Stimulated activated CD8-positive, alpha-beta memory T cell treated with anti-CD3 and anti-CD28 coated beads, Interleukin-4, amount 100 ng/mL, for 48 hours (primary cell): ENCODE data around the gene FAM229B.

ENCODE experiments used
- DNase-seq: peaks from one replicate; pipeline ENCODE4 v3.0.0-alpha.2; 2020

Gene FAM229B

DNA sequence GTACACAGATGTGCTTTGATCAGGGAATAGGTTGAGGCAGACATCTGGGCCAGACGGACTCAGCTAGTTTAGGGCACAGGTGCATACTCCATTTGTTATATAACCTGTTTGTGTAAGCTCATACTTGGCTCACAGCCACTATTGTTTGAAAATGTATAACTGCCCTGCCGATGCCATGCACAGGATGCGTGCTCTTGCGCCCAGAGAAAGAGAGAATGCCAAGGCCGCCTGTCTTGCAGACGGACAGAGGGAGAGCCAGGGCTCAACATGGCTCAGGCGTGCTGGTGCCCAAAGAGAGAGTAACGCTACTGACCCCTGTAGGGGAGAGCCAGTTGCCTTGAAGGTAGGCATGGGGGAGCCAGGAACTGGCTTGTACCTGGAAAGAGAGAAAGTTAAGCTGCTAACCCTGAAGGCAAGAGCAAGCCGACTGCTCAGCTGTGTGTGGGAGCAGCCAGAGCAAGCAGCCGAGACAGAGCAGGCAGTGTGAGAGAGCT is 57.7 kb downstream of the FAM229B start:
- no peak for DNase-seq

DNA sequence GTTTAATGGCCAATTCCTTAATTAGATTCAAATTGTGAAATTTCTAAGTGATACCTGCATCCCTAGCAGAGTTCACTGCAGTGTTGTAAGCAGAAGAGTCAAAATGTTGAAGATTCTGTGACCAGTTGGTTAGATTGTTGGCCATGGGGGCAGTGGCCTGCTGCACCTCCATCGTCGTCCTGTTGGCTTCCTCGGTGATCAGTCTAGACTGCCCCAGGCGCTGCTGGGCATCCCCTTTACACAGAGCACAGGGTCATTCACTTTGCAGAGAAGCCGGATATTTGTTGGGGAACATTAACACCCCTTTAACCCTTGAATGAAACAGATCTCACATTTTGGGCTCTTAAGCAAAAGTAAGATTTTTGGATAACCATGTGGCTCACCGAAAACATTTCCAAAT is 60.7 kb downstream of the FAM229B start:
- DNase-seq: no peak

DNA sequence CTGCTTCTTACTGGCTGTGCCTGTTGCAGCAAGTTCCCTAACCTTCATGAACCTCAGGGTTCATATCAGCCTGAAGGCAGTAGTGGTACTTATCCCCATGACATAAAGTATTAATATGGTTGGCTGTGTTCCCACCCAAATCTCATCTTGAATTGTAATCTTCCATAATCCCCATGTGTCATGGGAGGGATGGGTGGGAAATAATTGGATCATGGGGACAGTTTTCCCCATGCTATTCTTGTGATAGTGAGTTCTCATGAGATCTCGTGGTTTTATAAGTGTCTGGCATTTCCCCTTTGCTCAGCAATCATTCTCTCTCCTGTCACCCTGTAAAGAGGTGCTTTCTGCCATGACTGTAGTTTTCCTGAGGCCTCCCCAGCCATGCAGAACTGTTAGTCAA is 61.8 kb downstream of the FAM229B start:
- no peak for DNase-seq

GRCh38 chr6:112149719-112150263 is 62.4 kb downstream of the FAM229B start:
- DNase-seq: no peak

DNA sequence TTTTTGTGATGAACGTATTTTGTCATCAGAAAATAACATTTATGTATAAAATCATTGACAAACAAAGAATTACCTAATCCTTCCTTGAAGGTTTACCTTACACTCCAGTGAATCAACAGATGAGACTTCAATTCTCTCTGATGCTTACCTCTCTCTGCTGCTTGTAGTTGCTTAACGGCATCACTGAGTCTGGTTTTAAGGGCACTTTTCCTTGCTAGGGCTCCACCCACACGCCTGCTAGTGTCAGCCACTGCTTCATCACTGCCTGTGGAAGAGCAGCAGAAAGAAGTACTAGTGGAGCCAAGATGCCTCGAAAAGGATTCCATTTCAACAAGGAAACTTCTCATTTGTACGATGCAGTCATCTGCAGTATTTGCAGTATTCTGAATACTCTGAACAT is 63.0 kb downstream of the FAM229B start:
- DNase-seq: no peak
